Right renal cortex interstitium (tissue), 3 donors: ENCODE measurements around the gene NOL3. TPM values are rescaled to one million over a fixed set of nuclear protein-coding genes. Genes with fewer than 3 reads are reported as not detected.
"Not testable (repeated sequence)": the region's sequence is repeated elsewhere in the genome, so short reads cannot be mapped to it uniquely, and the experiment has no call there.

Experiments
- DNase-seq, 3 donors: peaks; one replicate each; pipeline ENCODE4 v3.0.0-alpha.2; 2013; ENCODE audit warnings: low read depth in 3 of 3, low spot score in 2 of 3
- polyA plus RNA-seq, 3 donors: library from polyadenylated mRNA; unstranded; fragments of 120-200 nt; gene quantifications; one replicate each; pipeline ENCODE4 v1.2.1, GENCODE V29; 2013; ENCODE audit not compliant: insufficient read length in 3 of 3

Gene NOL3
- 1 to 10 TPM; 3.9 to 4.3 (median 4.2) TPM for polyA plus RNA-seq

GRCh38 chr16:67170168-67170948 is at the start of gene NOL3:
Gene NOL3, plus strand, starts transcription at chr16:67170538.
- no peak for DNase-seq

- DNase-seq = not testable (repeated sequence)
These were observed 47.5 kb upstream of the NOL3 start for GRCh38 chr16:67122799-67123198.

GRCh38 chr16:67128417-67128816 is 41.9 kb upstream of the NOL3 start:
- no peak for DNase-seq

DNA sequence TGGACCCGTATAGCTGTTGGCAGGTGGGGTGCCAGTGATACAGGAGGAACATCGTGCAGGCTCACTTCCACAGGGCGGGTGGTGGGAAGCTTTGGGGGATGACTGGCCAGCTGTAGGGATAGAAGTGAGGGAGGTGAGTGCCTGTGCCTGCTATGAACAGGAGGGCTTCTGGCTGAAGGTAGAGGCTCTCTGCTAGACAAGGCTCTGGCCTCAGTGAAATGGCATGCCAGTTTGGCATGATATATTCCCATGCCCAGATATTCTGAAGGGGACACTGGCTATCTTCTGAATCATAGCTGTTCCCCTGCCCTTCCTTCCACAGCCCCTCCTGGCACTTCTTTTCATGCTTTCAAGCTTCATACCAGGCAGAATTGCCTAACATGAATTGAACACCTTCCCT is 41.5 kb upstream of the NOL3 start:
- no peak for DNase-seq

GRCh38 chr16:67129422-67129821 is 40.9 kb upstream of the NOL3 start:
- DNase-seq = no peak

GRCh38 chr16:67137605-67138004 is 32.7 kb upstream of the NOL3 start:
- no peak for DNase-seq

- no peak for DNase-seq
These were observed 28.9 kb upstream of the NOL3 start for GRCh38 chr16:67141391-67141790.

DNA sequence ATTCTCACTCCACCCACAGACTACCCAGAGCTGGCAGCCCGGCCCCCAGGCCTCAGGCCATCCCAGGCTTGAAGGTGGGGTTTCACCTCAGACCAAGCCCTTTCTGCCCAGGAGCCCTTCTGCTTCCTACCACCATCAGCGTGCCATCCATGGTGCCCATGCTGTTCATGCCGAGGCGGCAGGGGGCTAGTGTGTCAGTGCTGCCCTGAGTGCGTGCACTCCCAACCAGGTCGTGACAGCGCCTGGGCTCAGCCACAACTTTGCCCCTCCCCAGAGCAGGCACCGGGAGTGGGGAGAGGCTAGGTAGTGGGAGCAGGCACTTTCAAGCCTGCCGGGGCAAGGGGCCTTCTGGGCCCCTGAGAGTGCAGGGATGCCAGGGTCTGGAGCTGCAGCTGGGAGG is 28.0 kb upstream of the NOL3 start:
- no peak for DNase-seq

DNA sequence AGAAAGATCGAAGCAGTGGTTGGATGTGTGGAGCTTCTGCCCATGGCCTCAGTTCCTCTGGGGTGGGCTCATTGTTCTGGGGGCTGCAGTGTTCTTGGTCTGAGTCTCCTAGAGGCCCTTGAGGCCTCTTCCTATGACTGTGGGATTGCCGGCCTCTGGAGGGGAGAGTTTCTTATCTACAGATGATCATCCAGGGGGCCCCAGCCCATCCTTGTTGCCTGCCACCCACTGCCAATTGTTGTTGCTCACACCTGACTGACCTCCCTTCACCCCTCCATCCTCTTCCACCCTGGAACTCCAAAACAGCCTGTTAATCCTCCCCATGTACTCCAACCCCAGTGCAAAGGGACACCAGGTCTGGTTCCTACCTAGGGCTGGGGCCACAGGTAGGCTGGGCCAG is 25.4 kb upstream of the NOL3 start:
- DNase-seq = no peak

GRCh38 chr16:67145746-67146145 is 24.6 kb upstream of the NOL3 start:
- no peak for DNase-seq

DNA sequence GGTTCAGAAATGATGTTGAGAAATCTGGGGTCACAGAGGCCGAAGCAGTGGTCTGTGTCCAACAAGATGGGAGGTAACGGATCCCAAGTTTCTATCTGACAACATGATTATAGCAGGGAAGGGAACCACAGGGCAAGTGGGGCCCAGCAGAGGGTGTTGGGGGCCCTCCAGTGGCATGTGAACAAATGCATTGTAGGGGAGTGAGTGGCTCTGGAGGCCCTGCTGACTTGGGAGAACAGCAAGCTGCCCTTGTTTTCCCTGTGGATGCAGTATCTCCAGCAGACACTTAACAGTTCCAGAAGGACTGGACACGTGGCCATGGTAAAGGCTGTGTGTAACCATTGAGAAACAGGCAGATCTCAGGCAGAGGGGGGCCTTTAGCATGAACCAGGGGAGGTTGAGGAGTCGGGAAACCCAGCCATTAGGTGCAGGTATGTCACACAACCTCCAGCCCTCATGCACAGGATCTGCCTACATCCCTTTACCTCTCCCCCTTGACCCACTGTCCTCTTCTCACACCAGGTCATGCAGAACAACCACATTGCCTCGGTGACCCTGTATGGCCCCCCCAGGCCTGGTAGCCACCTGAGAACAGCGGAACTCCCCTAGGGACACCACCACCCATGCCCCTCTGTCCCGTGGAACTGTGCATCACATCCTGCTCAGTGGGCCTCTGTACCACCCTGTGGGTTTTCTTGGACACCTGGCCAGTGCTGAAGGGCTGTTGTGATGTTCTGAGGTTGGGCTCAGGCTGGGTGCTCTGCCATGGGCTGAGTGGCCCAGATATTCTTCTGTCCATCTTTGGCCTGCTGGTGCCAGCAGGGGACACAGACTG is 23.6 kb upstream of the NOL3 start:
- DNase-seq = no peak

DNA sequence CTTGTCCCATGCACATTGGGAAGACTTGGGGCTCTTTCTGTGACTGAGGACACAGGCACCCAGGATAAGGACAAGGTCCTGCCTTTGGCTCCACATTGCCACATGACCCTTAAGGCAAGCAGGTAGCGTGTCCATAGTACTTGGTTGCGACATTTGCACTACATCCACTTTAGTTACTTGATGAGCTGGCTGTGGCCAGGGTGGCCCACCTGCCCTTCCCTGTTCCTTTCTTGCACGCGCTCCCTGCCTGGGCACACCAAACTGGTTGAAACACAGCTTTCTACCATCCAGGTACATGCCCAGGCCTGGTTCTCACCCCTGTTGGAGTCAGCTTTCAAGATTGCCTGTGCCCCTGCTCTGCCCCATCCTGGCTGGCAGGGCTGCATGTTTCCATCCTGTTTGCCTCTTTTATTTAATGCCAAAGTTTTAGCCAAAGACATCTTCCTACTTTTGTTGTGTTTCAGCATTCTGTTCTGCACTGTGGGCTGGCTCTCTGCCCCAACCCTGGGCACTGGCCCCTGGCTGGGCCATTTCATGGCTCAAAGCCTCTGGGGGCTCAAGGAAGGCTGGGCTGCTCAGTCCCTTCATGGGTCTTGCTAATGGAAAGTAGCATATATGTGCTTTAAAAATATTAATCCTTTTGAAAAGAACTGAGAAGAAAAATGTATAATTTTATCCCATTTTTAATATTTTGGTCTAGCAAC is 22.7 kb upstream of the NOL3 start:
- no peak for DNase-seq

GRCh38 chr16:67148221-67148620 is 22.1 kb upstream of the NOL3 start:
- DNase-seq = no peak

DNA sequence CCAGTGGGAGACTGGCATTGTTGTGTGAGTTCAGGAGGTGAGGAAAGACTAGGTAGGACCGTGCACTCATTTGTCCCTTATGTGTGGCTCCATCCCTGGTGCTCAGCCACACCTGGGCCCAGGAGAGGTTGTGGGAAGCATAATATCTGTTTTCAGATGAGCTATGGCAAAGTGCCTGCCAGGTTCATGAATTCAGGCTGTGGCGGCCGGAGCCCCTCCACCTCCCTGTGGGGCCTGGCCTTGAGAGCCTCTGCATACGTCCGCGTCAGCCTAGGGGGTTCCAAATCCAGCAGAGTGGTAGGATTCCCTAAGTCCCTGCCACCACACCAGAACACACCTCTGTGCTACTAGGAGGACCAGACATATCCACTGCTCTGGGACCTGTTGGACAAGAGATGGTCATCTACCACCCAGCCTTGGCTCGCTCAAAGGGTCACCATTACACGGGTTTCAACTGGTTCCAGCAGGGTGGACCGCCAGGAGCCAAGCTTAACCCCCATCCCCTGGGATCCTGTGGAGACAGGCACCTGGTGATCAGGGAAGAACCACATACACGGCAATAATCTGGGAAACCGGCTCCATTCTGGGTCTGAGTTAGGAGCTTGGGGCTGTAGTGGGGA is 21.6 kb upstream of the NOL3 start:
- no peak for DNase-seq

DNA sequence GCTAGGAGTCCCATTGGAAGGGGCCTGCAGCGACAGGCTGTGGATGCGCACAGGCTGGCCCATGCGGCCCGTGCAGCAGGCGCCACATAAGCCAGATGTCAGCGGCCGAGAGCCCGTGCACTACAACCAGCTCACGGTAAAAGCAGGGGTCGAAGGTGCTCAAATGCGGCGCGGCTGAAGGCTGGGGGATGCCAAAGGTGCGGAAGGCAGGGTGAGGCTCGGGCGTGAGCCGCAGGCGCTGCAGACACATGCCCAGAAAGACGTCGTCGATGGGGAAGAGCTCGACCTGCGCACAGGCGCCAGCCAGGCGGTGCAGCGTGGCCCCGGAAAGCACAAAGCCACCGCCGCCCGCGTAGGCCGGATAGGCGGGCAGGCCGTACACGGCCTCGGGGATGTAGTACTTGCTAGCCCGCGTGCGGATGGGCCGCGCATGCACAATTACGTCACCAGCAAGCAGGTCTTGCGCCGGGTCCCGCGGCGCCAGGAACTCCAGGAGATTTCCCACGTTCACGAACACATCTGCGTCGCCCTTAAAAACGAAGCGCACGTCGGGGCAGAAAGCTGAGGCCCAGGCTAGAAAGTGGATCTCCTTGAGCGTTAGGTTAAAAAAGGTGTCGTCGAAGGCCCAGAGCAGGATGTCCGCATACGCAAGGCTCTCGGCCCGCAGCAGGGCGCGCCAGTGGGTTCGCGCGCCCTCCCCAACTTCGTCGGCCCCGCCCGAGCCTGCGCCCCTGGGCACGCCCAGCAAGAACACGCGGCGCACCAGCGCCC is 20.9 kb upstream of the NOL3 start:
- no peak for DNase-seq

DNA sequence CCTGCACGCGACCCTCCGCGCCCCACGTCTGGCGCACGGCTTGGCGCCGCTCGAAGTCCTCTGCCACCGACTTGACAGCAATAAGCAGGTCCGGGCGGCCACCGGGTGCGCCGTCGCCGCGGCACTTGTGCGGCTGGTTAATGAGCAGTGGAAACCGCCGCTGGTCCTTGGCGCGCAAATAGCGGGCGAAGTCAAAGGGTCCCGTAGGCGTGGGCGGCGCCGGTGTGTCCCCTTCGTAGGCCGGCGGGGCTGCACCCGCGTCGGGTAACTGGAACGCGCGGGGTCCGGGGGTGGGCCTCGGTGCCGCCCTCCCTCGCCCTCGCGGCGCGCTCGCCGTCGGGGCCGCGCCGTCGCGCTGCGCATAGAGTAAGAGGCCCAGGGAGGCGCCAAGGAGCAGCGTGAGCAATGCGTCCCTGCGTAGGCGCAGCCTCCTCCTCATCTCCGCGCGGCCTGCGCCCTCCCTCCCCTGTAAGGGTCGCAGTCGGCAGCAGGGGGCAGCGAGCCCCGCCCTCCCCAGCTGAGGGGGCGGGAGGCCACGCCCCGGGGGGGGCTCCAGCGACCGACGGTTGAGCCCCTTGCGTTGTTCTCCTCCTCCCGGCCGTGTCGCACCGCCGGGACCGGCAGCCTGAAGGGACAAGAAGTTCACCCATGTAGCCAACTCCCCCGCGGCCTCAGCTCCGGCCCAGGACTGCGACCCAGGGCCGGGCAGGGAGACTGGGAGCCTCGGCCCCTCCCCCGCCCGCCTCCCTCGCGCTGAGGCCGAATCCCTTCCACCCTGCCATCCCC is 20.1 kb upstream of the NOL3 start:
- DNase-seq = no peak

DNA sequence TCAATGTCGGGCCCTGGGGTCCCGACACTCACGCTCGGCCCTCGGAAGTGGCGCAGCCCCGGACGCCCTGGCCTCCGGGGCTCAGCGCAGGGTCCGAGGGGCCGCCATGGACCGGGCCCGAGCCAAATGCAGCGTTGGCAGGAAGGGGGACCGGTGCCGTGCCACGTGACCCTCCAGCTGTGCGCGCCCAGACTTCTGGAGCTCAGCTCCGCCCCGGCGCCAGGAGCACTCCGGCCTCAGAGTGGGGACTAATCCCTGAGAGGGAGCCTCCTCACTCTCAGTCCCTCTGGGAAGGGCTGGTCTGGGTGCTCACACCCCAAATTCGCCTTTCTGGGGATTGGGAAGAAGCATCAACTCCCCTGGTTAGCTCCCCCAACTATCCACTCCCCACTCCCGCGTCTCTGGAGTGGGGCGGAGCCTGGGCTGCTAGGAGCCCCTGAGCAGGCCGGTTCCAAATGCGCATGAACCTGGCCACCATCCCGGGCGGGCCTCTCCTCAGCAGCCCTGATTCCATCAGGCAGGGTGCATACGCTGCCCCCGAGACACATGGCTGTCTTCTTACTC is 19.4 kb upstream of the NOL3 start, which contains the start of gene B3GNT9:
Gene B3GNT9, minus strand, starts transcription at position 166 of the 564 bp plus-strand sequence. CDS start 513 bp downstream, outside the sequence.
- DNase-seq = no peak

GRCh38 chr16:67151431-67152097 is 18.8 kb upstream of the NOL3 start:
- DNase-seq = no peak
